ENCODE data around the gene ESPL1.

Gene ESPL1

DNA sequence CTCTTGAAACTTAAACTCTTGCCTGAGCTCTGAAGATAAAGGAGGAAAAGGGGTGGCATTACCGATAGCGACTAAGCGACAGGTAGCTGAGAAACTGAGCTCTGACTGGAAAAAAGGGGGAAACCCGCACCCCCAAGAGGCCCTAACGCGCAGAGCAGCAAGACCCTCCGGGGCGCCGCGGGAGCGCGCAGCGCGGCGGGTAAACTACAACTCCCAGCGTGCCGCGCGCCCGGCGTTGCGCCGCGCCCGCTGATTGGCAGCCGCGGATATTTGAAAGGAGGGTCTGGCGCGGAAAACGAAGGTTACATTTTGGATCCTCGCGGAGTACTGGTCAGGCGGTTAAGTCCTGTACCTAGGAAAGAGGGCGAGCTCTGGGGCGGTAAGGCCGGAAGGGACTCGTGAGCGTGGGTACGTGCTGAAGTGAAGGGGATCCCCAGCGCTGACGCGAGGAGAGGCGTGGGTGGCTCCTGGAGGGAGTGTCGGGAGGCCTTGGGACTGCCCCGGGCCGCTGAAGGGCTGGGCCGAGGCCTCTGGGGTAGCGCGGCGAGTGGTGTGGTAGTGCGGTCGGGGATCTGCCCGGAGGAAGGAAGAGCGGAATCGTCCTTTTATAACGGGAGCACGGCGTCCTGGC is at the start of gene ESPL1:
TSS of gene ESPL1 (plus strand) at position 301 of the 631 bp plus-strand sequence. CDS start 468 bp downstream, outside the sequence.
- peak; percentile 97 for DNase-seq (ENCODE audit: low spot score)

DNA sequence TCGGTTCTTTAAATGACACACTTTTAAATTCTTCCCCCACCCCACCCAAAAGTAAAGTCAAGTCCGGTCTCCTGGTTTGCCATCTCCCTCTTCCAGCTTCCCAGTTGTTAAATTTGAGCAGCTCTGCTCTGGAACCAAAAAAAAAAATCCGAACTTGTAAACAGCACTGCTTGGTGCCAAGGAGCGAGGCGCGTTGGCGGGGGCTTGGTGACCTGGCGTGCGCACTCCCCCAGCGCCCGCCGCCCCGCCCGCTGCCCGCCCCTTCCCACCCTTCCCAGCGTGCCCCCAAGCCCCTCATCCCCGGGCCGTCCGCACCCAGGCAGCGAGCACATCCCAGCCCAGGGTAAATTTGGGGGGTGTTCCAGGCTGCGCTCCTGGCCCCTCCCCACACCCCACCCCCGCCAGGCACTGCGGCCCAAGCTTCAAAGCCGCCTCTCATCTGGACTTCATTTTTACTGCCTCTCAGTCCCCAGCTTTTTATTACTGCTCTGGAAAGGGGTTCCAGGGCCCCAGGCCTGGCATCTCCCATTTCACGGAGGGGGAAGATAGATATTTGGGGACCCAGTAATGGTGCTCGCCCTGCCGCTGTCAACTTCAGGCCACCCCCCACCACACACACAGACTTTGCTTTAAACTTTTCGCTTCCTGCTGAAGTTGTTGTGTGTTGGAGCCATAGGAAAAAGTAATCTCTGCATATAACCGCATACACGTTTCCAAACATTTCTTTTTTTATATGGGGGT is 49.4 kb upstream of the ESPL1 start:
- no peak for DNase-seq (ENCODE audit: low spot score)

DNA sequence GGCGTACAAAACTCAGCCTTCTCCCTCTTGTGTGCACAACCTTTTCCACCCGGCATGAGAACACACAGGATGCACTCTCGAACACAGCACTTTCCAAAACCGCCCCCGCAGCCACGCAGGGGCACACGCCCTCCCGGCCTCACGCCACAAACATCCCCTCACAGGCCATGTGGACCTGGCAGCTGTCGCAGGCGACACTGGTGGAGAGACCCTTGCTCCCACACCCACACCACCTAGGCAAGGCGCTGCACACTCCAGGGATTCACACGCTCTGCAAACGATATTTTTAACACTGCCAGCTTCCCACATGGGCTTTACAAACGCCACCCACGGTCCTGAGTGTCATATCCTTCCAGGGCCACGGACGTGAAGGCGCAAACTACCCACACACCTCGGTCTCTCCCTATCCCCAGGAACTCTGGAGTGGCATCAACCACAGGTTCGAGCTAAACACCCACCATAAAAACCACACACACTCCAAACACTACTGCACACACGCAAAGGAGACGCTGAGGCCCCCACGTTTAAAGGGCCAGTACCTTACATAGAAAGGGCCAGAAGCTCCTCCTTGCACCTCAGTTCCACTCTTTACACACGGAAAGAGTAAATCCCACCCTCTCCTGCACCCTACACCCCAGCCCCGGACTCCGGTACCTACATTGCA is 48.7 kb upstream of the ESPL1 start:
- no peak for DNase-seq (ENCODE audit: low spot score)

DNA sequence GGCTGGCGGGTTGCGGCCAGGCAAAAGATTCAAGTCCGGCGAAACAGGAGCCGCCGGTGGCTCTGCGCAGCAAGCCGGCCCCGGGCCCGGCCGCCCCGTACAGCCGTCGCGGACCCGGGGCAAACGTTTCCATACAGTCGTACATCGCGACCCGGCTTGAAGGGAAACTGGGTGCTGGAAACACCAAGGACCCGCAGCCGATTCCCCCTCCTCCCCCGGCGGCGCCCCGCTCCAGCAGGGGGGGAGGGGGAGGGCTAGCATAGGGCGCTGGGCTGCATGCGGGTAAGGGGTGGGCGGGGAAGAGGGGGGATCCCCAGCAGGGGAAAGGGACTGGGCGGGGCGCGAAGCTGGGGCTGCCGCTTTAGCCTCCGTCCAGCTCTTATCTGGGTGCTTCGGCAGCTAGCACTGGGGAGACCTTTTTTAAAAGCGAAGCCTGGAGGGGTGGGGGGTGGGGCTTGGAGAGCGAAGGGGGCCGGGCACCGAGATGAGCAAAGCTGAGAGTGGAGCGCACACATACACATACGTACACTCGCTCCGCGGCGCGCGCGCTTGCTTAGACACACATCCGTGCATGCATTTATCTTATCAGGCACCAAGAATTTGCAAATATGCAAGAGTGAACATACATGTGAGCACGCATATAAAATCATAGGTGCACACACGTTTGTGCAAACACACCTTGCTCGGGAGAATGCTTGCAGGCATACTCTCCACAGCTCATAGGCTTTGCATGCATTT is 48.0 kb upstream of the ESPL1 start:
- no peak for DNase-seq (ENCODE audit: low spot score)

DNA sequence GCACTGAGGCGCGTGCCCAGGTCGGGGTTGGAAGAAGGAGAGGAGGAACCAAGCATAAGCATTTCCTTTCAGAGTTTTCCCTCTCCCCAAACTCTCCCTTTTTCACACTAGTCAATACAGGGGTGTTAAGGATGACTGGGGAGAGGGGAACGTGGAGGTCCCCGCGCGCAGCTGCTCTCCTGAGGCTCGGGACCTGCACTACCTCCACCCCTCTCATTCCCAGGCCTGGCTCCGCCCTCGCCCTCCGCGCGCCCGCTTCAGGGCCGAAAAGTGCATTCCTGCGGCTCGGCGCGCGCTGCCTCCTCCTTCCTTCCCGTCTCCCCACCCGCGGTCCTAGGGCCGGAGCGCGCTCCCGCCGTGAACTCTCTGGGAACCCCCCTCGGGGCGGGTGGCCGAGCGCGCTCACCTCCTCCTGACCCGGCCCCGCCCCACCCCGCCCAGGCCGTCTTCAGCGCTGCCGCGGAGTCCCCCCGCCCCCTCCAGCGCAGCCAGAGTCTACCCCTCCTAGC is 47.4 kb upstream of the ESPL1 start:
- peak; percentile 83 for DNase-seq (ENCODE audit: low spot score)

DNA sequence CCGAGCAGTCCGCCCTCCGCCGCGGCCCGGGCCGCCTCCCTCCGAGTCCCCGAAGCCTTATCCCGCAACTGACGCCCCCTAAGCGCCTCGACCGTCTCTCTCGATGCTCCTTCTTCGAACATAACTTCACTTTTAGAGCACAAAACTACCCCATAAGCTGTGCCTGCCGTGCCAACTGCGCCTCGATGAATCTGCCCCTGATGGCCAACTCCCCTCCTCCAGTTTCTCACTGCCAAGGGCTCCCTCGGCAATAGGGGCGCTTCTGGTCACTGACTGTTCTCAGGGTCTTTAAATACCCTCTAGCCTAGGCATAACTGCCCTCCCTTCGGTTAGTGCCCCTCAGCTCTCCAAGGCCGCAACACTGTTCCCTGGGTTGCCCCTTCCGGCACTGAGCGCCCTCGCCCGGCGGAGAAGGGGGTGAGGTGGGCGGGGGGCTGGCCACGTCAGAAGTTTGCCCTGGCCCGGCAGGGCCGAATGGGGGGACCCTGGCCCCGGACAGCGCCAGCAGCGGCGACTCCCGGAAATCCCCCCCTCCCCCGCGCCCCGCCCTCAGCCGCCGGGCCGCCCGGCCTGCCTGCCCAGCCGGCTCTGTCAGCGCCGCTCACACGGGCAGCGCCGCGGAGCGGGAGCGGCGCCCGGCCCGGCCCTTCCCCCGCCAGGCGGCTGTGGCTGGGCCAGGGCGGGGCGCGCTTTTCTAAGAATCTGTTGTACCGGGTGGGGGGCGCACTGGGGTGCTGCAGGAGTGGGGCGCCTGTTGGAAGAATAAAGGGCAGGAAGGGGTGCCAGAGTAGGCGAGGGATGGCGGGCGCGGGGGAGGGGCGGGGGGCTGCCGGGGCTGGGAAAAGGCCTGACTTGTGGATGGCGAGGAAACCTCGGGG is 46.7 kb upstream of the ESPL1 start:
- DNase-seq (ENCODE audit: low spot score), result peak; percentile 88

DNA sequence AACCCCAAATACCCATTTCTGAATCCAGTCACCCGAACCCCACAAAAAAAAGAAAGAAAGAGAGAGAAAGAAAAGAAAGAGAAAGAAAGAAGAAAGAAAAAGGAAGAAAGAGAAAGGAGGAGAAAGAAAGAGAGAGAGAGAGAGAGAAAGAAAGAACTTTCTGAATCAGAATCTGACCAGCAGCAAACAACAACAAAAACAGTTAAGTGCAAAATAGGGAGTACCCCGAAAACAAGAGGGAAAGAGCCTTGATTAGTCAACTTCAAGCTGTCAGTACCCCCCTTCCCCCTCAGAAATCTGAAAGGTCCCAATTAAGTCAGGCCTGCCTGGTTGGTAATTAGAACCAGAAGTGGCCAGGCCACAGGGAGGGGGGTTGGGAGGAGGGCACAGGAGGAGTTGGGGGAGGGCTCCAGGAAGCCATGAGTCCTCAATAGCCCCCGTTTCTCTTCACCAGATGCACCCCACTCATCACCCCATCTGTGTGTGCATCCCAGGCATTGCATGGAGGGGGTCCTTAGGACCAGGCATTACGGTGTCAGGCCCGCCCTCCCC is 45.9 kb upstream of the ESPL1 start:
- DNase-seq (ENCODE audit: low spot score), result no peak

DNA sequence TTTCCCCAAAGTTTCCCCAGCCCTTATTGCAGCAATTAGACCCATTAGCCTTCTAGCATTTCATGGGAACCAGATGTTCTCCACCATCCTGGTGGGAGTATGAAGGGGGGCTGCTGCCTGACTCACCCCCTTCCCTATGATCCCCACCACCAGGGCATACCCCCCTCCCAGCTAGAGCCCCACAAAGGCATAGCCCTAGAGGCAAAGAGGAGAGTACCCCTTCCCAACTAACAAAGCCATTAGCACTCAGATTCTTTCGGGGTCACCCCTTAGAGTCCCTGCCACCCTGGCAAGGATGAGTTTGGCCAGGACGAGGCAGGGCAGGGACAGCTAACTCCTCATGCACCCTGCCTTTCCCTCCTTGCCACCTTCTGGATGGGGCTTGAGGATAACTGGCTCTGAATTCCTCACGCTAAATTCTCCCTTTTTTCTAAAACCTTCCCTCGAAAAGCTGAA is 45.3 kb upstream of the ESPL1 start:
- no peak for DNase-seq (ENCODE audit: low spot score)

DNA sequence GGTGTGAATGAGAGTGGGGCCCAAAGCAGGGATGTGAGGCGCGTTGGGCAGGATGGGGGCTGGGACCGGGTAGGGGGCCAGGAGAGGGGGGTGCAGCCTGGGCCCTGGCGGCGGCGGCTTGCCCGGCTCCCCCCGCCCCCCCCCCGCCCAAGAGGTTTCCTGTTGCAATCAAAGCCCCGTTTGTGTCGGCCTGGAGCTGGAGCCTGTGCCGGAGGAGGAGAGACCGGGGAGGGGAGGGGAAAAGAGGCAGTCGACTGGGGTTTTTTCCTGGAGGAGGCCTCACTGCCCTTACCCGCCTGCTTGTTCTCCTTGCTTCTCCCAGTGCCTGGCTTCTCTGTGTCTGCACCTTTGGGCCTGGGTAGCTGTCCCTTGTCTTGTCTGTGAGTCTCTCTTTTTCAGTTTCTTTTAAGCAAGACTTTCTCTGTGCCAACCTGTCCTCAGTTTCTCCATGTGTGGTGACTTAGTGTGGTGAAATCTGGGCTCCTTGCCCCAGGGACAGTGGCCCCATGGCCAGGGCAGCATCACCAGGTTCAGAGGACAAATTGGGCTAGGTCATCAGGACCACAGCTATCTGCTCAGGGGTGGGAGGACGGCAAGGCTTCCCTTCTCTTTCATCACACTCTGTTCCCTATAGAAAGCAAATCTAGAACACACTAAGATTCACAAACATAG is 44.6 kb upstream of the ESPL1 start:
- DNase-seq (ENCODE audit: low spot score), result no peak

DNA sequence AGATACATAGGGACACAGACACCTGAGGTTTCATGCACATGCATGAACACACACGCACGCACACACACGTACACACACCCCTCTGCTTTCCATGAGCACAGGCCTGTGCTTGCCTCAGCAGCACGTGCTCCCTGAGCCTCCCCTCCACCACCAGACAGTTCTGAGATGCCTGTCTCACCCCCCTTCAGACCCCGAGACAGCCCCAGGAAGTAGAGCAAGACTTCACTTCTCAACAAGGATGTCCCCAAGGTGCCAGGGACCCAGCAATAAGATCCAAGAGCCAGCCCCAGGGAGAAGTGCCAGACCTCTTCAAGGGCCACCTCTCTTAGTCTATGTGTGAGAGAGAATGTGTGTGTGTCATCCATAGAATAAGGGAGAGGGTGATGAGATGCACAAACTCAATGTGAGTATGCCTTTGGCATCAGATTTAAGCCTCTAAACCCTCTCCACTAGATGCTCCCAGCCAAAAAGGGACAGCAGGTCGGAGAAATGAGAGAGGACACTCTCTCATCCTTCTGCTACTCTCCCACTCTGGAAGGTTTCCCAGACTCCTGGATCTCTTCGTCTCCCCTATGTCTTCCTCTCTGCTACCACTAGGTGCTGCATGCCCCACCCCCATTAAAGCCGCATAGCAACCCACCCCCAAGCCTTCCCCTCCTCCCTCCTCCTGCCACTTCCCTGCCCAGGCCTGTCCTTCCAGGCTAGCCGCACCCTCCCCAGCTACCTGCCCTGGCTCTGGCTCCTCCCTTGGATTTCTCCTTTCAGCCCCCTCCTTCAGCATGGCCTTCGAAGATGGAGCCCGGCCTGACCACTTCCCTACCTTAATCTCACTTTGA is 43.8 kb upstream of the ESPL1 start:
- DNase-seq (ENCODE audit: low spot score), result no peak

DNA sequence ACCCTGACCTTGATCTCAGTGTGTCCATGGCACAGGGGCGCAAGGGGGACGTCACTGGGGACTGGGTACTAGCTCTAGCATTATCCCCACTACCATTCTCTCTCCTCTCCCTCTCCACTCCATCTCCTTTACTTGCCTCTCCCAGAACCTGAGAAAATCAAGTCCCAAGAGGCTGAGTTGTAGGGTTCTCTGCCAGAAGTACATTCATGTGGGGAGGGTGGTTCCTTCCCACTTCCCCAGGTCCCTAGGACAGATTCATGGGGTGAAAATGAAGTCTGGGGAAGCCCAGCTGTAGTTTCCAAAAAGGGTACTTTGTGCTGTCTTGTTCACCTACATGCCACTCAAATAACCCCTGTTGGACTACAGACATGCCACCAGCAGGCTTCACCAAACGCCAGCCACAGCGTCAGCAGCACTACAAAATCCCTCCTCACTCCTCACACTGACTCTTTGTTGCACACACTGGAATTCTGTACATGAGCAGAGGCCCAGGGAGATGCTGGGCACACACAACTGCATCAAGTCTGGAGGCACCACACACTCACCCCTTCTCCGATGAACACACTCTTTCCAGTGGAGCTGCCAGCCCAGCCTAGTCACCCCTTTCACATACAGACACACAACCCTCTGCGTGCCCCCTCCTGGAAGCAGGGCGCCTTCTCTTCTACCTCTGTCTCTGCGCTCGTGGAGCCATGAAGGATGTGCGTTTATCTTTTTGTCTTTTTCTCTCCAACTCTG is 43.0 kb upstream of the ESPL1 start:
- DNase-seq (ENCODE audit: low spot score), result no peak

DNA sequence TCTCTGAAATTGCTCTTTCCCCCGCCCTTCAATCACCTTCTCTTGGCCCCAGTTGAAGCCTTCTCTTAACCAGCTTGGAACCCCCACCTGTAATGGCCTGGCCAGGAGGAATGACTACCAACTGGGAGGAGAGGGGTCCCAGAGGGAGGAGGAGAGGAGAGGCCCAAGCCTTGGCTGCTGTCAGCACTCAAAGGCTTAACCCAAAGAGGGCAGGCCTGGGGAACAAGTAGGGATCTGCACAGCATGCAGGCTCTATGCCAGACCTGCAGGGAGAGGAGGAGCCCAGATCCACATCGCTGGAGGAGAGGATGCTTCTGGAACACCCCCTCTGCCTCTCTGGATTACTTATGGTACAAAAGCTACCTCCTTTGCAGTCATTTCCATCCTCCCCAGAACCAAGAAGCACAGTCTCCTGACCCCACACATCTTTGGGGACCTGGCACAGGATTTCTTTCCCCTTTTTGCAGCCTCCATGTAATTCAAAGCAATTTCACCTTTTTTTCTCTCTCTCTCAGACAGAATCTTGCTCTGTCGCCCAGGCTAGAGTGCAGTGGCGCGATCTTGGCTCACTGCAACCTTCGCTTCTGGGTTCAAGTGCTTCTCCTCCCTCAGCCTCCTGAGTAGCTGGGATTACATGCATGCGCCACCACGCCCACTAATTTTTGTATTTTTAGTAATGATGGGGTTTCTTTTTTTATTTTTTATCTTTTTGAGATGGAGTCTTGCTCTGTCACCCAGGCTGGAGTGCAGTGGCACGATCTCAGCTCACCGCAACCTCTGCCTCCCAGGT is 42.3 kb upstream of the ESPL1 start:
- no peak for DNase-seq (ENCODE audit: low spot score)

DNA sequence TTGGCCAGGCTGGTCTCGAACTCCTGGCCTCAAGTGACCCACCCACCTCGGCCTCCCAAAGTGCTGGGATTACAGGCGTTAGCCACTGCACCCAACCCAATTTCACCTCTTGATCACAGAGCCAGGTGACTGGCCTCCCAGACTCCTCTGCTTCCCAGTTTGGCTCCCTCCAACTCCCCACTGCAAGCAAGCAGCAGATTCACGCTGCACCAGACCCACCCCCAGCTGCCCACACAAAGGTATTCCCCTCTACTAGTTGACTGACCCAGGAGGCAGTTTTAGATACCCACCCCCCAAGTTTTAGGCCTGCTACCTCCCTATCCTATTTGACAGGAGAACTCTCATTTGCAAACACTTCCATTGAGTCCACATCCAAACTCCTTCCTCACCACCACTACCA is 41.3 kb upstream of the ESPL1 start:
- no peak for DNase-seq (ENCODE audit: low spot score)

DNA sequence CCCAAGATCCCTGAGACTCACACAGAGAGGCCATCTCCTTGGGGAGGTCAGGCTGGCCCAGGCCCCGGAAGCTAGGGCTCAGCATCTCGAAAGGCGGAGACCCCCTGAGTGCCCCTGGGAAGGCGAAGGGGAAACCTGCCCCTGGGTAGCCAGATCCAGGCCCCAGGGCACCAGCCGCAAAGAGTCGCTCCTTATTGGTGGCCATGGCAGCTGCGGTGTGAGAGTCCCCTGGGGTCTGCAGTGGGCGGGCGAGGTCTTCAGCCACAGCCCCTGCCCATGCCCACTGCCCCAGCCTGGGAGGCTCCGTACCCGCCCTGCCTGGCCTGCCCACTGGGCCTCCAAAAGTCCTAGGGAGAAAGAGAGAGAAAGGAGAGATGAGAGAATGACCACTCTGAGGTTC is 40.8 kb upstream of the ESPL1 start:
- no peak for DNase-seq (ENCODE audit: low spot score)

DNA sequence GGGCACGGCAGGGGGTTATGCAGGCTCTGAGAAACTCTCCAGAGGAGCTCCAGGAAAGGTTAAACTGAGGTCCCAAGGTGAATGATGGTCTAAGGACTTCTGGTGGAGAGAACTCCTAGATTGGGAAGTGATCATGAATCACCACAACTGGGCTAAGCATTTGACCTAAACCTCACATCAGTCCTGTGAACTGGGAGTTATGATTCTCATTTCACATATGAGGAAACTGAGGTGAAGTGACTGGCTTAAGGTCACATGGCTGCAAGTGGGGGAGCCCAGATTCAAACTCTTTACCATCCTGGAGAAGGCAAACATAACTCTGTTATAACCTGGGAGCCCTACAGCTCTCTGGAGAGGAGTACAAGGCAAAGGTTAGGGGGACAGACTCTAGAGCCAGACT is 40.3 kb upstream of the ESPL1 start:
- DNase-seq (ENCODE audit: low spot score), result no peak

DNA sequence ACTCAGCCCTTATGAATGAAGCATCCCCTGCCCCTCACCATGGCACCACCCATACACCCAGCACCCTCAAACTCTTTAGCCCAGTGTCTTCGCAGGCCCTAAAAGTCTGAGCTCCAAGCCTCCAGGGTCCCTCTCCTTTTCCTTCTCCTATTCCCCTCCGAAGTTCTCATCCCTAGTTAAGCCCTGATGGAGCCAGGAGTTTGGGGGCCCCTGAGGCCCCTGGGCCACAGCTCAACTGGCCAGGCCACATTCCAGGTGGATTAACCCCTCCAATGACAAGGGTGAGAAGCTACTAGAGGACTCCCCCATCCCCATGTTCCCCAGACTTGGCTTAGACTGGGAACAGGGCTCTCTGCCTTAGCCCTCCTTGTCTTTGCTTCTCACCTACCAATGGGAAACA is 38.6 kb upstream of the ESPL1 start:
- DNase-seq (ENCODE audit: low spot score), result no peak

DNA sequence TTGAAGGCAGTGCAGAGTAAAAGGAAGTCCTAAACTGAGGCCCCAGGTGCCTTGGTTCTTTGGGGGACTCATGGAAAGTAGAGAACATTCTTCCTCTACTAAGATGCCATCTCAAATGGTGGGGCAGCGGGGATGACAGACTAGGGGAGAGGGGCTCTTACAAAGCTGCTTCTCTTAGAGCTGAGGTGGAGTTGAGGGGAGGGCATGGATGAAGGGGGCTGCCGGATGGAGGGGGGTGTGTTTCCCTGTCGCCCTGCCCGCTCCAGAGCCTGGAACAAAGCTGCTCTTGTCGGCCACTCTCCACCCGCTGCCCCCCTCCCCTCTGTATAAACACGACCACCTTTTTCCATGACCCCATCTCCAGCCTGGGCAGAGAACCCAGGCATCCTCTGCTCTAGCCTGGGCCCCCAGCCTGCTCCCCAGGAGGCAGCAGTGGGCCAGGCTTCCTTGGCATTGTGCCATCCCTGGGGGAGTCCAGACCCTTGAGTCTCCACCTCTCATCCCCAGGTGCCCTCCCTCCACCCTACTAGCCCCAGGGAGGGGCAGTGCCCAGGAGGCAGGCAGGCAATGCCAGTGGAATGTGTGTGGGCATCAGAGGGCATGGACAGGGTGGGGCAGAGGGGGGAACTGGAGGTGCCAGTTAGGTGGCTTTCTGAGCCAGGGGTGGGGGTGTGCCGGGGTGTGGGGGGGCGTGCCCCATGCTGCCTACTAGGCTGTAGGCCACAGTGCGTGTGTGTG is 37.8 kb upstream of the ESPL1 start:
- DNase-seq (ENCODE audit: low spot score), result no peak

DNA sequence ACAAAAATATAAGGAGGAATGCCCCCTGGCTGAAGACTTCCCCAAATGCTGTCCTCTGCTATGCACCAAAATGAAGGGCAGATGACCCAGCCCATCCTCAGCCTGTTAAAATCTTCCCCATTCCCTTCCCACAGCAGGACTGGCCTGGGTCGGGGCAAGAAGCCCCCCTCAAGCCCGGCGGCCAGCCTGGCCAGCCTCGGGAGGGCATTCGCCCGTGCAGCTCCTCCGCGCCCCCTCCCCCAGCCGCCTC is 36.5 kb upstream of the ESPL1 start:
- DNase-seq (ENCODE audit: low spot score), result no peak
